Activated naive CD4-positive, alpha-beta T cell treated with anti-CD3 and anti-CD28 coated beads, Interleukin-2, amount 10 ng/mL, durations not matched to agents 7 days and 5 days (primary cell): ENCODE measurements around the gene TRERF1.

Source experiments
- CTCF ChIA-PET: fragments of 350-600 bp; sonication (Branson Sonifier 250); formaldehyde crosslinking; loops from one replicate; lab custom pipeline; 2021; ENCODE audit warnings: antibody characterized with exemption; lab: Charles Lee
- DNase-seq: peaks from one replicate; pipeline ENCODE4 v3.0.0-alpha.2; 2020
- H3K27ac Mint-ChIP-seq: one replicate; pipeline ENCODE4 v1.8.0; 2021; ENCODE audit warnings: mild to moderate bottlenecking, moderate library complexity, mixed read lengths
- H3K27me3 Mint-ChIP-seq: one replicate; pipeline ENCODE4 v1.8.0; 2021; ENCODE audit warnings: mild to moderate bottlenecking, mixed read lengths
- H3K36me3 Mint-ChIP-seq: one replicate; pipeline ENCODE4 v1.8.0; 2021; ENCODE audit warnings: mixed read lengths
- H3K4me1 Mint-ChIP-seq: one replicate; pipeline ENCODE4 v1.8.0; 2021; ENCODE audit warnings: mixed read lengths
- H3K4me3 Mint-ChIP-seq: one replicate; pipeline ENCODE4 v1.8.0; 2021; ENCODE audit warnings: mild to moderate bottlenecking, moderate library complexity, mixed read lengths
- H3K9me3 Mint-ChIP-seq: one replicate; pipeline ENCODE4 v1.8.0; 2021; ENCODE audit warnings: mixed read lengths

TRERF1 gene

GRCh38 chr6:42236682-42237473 lies 214.8 kb downstream of the TRERF1 start:
- CTCF ChIA-PET, result interaction anchor here (1.2 kb wide), 1 partner anchor 311 kb away, joined by 3 read pairs; no protein-coding TSS in a partner anchor
- Mint-ChIP-seq H3K27ac (no peak overlapping the region), H3K27me3 (no peaks in the 10 kb centered on the region), H3K4me3 (no peak overlapping the region), H3K9me3 (no peaks in the 10 kb centered on the region), H3K36me3 (peaks cover 11% of the 10 kb centered on the region), H3K4me1 (no peaks in the 10 kb centered on the region)
- no peak for DNase-seq

GRCh38 chr6:42236030-42236429 lies 215.7 kb downstream of the TRERF1 start:
- H3K27ac Mint-ChIP-seq, result no peak overlapping the region
- H3K4me1 Mint-ChIP-seq, result no peaks in the 10 kb centered on the region
- no peak for DNase-seq
- no peaks in the 10 kb centered on the region for H3K27me3 Mint-ChIP-seq
- no peak overlapping the region for H3K4me3 Mint-ChIP-seq
- H3K9me3 Mint-ChIP-seq, result no peaks in the 10 kb centered on the region
- H3K36me3 Mint-ChIP-seq, result peaks cover 11% of the 10 kb centered on the region
- CTCF ChIA-PET, result interaction anchor here (0.9 kb wide), 1 partner anchor 312 kb away, joined by 3 read pairs; no protein-coding TSS in a partner anchor

DNA sequence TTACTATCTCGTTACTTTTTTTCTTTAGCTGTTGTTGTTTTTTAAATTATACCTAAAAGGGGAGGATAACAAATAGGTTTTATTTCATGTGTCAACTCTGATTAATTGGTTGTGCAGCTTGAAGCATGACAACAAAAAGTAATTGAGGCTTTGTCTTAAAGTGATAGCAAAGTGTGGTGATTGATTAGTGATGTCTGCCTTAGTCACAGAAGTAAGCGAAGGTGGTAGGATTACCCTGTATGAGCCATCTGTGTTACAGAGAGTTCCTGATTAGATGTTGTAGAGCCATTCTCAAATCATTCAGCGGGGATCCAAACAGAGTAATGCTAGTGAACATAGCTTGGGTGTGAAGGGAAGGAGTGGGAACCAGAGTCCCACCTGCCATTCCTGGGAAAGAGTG lies 219.7 kb downstream of the TRERF1 start:
- Mint-ChIP-seq H3K27me3 (no peaks in the 10 kb centered on the region), H3K36me3 (peaks cover 9% of the 10 kb centered on the region), H3K27ac (no peak overlapping the region), H3K4me1 (no peaks in the 10 kb centered on the region), H3K9me3 (no peaks in the 10 kb centered on the region), H3K4me3 (no peak overlapping the region)
- DNase-seq, result no peak
- CTCF ChIA-PET, result interaction anchor here (1.1 to 1.6 kb wide), 2 partner anchors 18 to 315 kb away, joined by 5 read pairs; no protein-coding TSS in a partner anchor

- H3K27ac Mint-ChIP-seq, result no peak overlapping the region
- no peak overlapping the region for H3K4me3 Mint-ChIP-seq
- no peaks in the 10 kb centered on the region for H3K9me3 Mint-ChIP-seq
- no peaks in the 10 kb centered on the region for H3K4me1 Mint-ChIP-seq
- no peak for DNase-seq
- peaks cover 9% of the 10 kb centered on the region for H3K36me3 Mint-ChIP-seq
- CTCF ChIA-PET, result no interaction called here
- H3K27me3 Mint-ChIP-seq, result no peaks in the 10 kb centered on the region
Measured at GRCh38 chr6:42230345-42231321, 221.1 kb downstream of the TRERF1 start.

DNA sequence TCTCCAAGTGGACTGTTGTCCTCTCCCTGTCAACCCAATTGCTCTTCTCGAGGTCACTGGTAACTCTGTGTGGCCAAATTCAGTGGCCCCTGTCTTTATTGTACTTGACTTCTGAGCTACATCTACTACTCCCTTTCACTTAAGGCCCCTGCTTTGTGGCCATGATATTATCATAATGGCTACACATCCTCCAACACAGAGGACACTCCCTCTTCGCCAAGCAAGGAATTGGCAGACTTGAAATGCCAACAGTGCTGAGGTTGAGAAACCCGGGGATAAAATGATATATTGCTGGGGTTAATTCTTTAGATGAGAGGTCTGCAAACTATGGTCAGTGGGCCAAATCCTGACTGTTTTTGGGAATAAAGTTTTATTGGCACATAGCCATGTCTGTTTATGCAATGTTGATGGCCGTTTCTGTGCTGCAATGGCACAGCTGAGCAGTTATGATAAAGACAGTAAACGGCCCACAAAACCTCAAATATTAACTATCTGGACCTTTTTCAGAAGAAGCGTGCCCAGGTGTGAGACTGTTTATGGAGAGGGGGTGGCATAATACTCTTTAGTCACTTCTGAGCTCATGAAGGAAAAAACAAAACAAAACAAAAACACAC lies 222.1 kb downstream of the TRERF1 start:
- Mint-ChIP-seq H3K27ac (no peak overlapping the region), H3K4me3 (no peak overlapping the region), H3K4me1 (peaks cover under 1% of the 10 kb centered on the region), H3K9me3 (no peaks in the 10 kb centered on the region), H3K27me3 (no peaks in the 10 kb centered on the region), H3K36me3 (peaks cover 9% of the 10 kb centered on the region)
- CTCF ChIA-PET, result no interaction called here
- DNase-seq, result no peak

- peaks cover 5% of the 10 kb centered on the region for H3K4me1 Mint-ChIP-seq
- CTCF ChIA-PET, result interaction anchor here (1.3 to 1.4 kb wide), 2 partner anchors 11 to 320 kb away, joined by 4 to 5 read pairs; no protein-coding TSS in a partner anchor
Measured at GRCh38 chr6:42228305-42228704, 223.4 kb downstream of the TRERF1 start.

GRCh38 chr6:42227173-42227850 lies 224.4 kb downstream of the TRERF1 start:
- no peak overlapping the region for H3K4me3 Mint-ChIP-seq
- H3K27ac Mint-ChIP-seq, result no peak overlapping the region
- no peak for DNase-seq
- H3K36me3 Mint-ChIP-seq, result peaks cover 9% of the 10 kb centered on the region
- CTCF ChIA-PET, result interaction anchor here (1.3 to 1.4 kb wide), 3 partner anchors 10 to 321 kb away, joined by 3 to 5 read pairs (median 4); no protein-coding TSS in a partner anchor
- H3K27me3 Mint-ChIP-seq, result no peaks in the 10 kb centered on the region
- no peaks in the 10 kb centered on the region for H3K9me3 Mint-ChIP-seq
- H3K4me1 Mint-ChIP-seq, result peaks cover 5% of the 10 kb centered on the region

More at GRCh38 chr6:42228305-42228704, 223.4 kb downstream of the TRERF1 start:
- Mint-ChIP-seq H3K4me3 (no peak overlapping the region), H3K9me3 (no peaks in the 10 kb centered on the region), H3K27ac (no peak overlapping the region), H3K27me3 (no peaks in the 10 kb centered on the region), H3K36me3 (peaks cover 9% of the 10 kb centered on the region)
- no peak for DNase-seq

DNA sequence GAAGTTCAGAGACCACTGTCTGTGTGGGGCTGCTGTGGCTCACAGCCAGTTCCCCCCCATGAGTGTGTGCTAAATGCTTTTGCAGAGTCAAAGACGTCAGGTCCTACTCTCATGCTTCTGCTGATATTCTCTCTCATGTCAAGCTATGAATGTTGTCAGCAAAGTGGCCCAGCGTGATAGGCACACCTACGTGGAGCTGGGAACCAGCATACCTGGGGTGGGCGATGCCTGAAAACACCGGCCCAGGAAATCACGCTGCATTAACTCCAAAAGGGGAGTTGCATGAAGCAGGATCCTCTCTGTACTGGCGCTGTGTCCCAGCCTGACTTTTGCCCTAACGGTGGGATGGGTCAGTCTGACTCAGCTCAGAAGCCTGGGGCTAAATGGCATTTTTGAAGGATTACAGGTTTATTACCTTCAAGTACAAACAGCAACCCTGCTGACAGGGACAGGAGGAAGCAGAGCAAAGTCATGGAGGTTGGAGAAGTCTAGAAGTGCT lies 225.0 kb downstream of the TRERF1 start:
- H3K27ac Mint-ChIP-seq, result no peak overlapping the region
- peaks cover 5% of the 10 kb centered on the region for H3K4me1 Mint-ChIP-seq
- H3K9me3 Mint-ChIP-seq, result no peaks in the 10 kb centered on the region
- no peak for DNase-seq
- no peaks in the 10 kb centered on the region for H3K27me3 Mint-ChIP-seq
- peaks cover 6% of the 10 kb centered on the region for H3K36me3 Mint-ChIP-seq
- CTCF ChIA-PET, result interaction anchor here (1.3 kb wide), 2 partner anchors 123 to 322 kb away, joined by 3 to 5 read pairs; no protein-coding TSS in a partner anchor
- no peak overlapping the region for H3K4me3 Mint-ChIP-seq

DNA sequence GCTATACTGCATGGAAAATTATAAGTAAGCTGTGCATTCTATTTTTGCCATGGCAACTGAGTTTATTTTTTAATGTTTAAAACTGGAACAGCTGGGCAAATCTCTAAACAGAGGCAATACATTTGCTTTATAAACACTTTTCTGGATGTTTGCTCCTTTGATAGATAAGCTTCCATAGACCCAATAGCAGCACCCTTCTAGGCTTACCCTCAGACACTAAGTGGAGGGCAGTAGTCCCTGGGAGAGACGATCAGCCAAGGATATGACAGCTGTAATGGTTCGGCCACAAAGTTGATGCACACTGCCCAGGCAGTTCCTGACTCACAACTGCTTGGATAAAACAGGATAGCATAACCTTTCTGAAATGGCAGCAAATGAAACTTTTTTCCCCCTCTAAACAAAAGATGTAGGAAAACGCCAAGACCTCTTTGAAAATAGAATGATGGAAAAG lies 225.5 kb downstream of the TRERF1 start:
- Mint-ChIP-seq H3K9me3 (no peaks in the 10 kb centered on the region), H3K36me3 (peaks cover 6% of the 10 kb centered on the region), H3K27ac (no peak overlapping the region), H3K27me3 (no peaks in the 10 kb centered on the region), H3K4me1 (peaks cover 5% of the 10 kb centered on the region), H3K4me3 (no peak overlapping the region)
- CTCF ChIA-PET, result no interaction called here
- DNase-seq, result no peak

DNA sequence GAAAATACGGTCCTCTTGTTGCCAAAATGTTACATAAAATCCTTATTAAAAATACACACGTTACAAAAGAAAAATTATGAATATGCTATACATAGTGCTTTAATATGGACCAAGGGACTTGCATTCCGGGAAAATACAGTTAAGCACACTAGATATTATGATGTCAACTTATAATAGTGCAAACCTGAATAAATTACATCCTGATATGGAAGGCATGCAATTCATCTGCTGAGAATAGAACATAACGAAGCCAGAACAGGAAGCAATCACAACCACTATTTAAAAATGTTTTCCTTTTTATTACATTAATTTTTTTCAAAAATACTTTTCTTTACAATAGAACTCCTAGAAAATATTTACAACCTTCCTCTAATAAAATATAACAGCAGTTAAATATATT lies 226.3 kb downstream of the TRERF1 start:
- CTCF ChIA-PET, result no interaction called here
- Mint-ChIP-seq H3K27ac (no peak overlapping the region), H3K4me3 (no peak overlapping the region), H3K4me1 (peaks cover 5% of the 10 kb centered on the region), H3K9me3 (no peaks in the 10 kb centered on the region), H3K36me3 (peaks cover 6% of the 10 kb centered on the region), H3K27me3 (no peaks in the 10 kb centered on the region)
- DNase-seq, result no peak

DNA sequence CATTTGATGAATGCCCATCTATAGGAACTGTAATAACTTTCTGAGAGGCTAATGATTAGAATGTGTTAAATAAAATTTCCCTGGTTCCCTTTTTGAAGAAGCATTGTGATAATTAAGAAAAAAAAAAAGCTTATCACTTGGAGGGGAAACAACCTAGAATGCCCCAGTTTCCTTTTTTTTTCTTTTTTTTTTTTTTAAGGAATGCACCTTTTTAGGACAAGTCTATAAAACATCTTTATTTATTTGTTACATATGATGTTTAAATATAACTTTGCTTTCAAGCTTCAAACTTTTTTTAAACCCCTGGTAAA lies 226.7 kb downstream of the TRERF1 start:
- CTCF ChIA-PET, result no interaction called here
- Mint-ChIP-seq H3K9me3 (no peaks in the 10 kb centered on the region), H3K4me3 (no peak overlapping the region), H3K4me1 (peaks cover 5% of the 10 kb centered on the region), H3K36me3 (peaks cover 6% of the 10 kb centered on the region), H3K27ac (no peak overlapping the region), H3K27me3 (no peaks in the 10 kb centered on the region)
- no peak for DNase-seq

GRCh38 chr6:42224222-42225028 lies 227.3 kb downstream of the TRERF1 start:
- H3K36me3 Mint-ChIP-seq, result peaks cover 6% of the 10 kb centered on the region
- no peak for DNase-seq
- H3K27me3 Mint-ChIP-seq, result no peaks in the 10 kb centered on the region
- no peaks in the 10 kb centered on the region for H3K9me3 Mint-ChIP-seq
- CTCF ChIA-PET, result no interaction called here
- no peak overlapping the region for H3K27ac Mint-ChIP-seq
- H3K4me1 Mint-ChIP-seq, result peaks cover 5% of the 10 kb centered on the region
- H3K4me3 Mint-ChIP-seq, result no peak overlapping the region

- no peak overlapping the region for H3K4me3 Mint-ChIP-seq
- peaks cover 13% of the 10 kb centered on the region for H3K4me1 Mint-ChIP-seq
- no peak for DNase-seq
- CTCF ChIA-PET, result no interaction called here
- no peak overlapping the region for H3K27ac Mint-ChIP-seq
- H3K36me3 Mint-ChIP-seq, result peaks cover 3% of the 10 kb centered on the region
- H3K27me3 Mint-ChIP-seq, result no peaks in the 10 kb centered on the region
- H3K9me3 Mint-ChIP-seq, result no peaks in the 10 kb centered on the region
Measured at GRCh38 chr6:42222448-42222847, 229.3 kb downstream of the TRERF1 start.
